GM18505 (cell line): ENCODE data around the gene MTHFD1.

Source experiments
- ATAC-seq: cut with Tn5 transposase; IDR thresholded peaks from one replicate; pipeline ENCODE4 v1.9.1; 2021; ENCODE audit not compliant: unreplicated experiment
- POLR2A ChIP-seq: IDR thresholded peaks from 4 replicates; pipeline ENCODE4 v1.6.1; 2011; ENCODE audit warnings: borderline replicate concordance; ENCODE audit not compliant: insufficient read depth, insufficient read length; ENCODE audit errors: extremely low read depth

MTHFD1 gene

DNA sequence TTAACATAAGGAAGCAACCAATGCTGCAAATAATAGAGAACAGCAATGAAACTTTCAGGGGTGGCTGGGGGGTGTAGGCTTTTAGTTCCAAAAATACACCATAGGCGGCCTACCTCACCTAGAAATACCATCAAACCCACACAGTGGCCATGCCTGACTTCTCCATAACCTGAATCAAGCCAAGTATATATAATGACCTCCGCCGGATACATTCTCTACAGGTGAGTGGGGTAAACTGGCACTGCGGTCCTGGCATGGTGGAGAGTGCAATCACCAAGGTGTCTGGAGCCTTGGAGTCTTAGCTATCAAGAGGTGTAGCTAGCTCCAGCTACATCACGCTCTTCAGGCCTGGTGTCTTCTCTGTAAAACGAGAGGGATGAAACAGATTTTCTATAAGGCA, 114.3 kb downstream of the MTHFD1 start:
- no peak for ATAC-seq

DNA sequence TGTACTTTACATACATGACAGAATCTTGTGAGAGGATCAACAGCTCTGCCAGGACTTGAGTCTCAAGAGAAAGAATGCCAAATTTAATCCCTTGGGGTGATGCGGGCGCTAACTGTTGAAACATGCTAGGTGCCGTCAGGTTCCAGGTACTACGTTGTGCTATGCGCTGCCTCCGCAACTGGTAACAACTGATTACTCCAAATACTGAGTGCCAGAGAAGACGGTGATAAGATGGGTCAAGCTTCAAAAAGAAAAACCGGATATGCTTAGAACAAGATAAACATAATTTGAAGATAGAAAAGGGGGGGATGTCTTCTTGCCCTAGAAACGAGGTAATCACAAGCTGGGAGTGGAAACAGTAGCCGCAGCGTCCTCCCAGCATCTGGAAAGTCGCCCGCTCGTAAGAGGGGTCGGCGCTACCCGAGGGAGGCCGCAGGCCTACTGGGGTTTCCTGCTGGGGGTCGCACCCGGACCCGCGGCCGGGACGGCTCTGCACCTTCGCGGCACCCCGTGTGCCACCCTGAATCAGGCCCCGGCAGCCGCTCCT, 114.8 kb downstream of the MTHFD1 start:
- no peak for TF ChIP-seq POLR2A
- ATAC-seq: no peak

More for the DNA sequence above, 114.3 kb downstream of the MTHFD1 start:
- no peak for TF ChIP-seq POLR2A

DNA sequence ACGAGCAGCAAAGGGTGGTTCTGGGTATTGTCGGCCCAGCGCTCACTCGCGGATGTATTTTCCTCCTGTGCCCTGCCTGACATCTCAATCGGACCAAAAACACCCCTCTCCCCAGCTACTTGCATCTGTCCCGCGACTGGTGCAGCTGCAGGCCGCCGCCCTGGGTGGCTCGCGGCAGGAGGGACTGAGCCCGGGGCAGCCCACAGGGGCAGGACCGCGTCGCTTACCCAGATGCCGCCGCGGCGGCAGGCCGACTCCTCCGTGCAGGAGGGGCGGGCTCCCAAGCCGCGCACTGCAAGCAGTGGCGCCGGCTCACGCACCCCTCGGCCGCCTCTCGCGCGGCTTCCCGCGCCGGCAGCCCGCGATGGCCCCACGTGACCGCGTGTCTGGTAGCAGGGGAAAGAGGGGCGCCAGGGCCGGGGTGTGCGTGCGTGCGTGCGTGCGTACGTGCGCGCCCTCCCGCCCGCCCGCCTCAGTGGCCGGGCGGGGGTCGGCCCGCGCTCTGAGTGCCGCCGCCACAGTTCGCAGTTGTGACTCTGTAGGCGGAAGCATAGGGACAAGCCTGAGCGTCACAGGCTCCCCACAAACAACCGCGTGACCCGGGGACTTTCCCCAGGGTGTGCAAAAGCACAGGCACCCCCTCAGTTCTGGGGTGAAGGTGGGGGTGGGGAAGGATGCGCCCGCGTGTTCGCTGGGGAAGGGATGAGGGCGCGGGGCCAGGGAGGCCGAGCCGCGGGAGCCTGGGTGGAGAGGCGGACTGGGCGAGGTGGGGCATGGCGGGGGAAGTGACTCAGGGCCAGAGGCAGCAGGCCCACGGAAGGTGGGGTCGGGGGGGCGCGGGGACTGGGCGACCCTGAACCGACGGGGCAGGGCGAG, 115.5 kb downstream of the MTHFD1 start, which contains the start of gene ZBTB25:
ZBTB25 (minus strand) TSS at position 405 of the 876 bp plus-strand sequence. CDS start 13,305 bp downstream, outside the sequence.
- TF ChIP-seq POLR2A: peak; percentile 71
- ATAC-seq: peak; percentile 61

DNA sequence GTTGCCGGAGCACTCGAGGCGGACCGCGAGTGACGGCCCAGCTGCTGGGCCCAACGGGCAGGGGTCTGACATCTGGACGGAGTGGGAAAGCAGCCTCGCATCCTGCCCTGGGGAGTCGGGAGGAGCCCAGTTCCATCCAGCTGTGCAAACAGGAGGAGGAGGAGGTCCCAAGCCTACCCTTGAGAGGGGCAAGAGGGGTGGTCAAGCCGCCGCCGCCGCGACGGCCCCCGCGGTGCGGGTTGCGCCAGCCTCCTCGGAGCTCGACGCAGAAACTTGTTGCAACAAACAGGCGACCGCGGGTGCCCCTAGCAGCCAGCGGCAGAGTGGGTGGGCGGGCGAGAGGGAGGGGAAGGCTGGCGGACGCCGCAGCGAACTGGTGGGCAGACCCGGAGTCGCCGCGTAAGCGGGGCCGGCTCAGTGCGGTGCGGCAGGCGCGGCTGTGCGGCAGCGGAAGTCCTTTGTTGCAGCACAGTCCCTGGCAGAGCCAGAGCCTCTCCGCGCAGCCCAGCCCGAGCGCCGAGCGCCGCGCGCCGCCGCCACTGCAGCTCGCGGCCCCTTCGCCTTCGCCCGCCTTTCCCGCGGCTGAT, 116.2 kb downstream of the MTHFD1 start, which contains the start of gene ZBTB1:
ZBTB1 (plus strand) TSS at position 461 of the 587 bp plus-strand sequence. CDS start 16,735 bp downstream, outside the sequence.
- peak; percentile 18 for ATAC-seq
- peak; percentile 82 for TF ChIP-seq POLR2A

DNA sequence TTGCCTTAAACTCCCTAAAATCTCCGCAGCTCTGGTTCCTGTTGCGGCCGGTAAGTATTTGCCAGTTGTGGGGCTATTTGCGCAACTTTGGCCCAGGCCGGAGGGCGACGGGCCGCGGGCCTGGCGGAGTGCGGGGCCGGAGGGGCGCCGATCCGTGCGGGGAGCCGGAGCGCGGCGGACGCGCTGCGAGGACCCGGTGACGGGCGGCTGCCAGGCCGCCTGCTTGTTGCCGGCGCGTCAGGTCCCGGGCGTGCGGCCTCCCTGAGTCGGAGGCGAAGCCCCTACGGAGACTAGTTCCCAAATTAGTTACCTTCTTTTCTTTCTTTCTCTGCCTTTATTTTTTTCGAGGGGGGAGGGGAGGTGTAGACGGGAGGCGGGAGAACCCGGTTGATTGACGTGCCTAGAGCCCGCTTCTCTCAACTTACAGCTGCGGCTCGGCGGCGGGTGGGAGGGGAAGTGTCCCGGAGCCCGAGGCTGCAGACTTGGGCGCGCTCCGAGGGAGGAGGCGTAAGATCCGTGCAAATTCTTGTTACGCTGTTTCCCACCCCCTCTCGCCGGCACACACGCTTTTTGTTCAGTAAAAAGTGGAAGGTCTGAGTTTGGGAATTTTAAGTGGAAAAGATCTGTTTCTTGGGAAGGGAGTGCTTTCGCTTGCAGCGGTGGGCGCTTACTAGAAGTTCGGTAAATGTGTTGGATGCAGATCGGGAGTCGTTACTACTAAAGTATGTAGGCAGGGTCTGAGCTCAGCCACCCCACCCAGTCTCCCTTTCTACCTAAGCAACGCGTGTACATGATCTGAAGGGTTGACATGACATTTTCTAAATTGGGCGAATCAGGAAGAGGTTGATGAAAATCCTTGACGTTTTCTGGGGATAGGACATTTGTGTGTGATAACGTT, 117.0 kb downstream of the MTHFD1 start:
- TF ChIP-seq POLR2A: no peak
- no peak for ATAC-seq

DNA sequence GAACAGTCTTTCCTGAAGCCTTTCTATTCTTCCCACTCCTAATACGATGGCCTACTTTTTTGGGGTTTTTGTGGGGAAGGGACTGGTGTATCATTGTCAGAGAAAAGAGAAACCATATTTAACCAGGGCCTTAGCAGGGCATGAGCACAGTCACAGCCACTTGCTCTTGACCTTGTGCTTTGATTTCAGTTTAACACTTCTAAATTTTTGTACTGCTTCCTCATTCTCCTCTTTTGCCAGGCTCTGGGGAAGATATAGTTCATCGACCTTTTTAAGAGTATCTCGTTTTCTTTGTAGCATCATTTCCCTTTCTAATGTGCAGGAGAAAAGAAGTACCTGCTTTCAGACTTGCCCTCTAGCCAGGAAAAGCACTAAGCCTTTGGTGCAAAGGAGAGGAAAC, 118.6 kb downstream of the MTHFD1 start:
- no peak for ATAC-seq
- peak; percentile 20 for TF ChIP-seq POLR2A

DNA sequence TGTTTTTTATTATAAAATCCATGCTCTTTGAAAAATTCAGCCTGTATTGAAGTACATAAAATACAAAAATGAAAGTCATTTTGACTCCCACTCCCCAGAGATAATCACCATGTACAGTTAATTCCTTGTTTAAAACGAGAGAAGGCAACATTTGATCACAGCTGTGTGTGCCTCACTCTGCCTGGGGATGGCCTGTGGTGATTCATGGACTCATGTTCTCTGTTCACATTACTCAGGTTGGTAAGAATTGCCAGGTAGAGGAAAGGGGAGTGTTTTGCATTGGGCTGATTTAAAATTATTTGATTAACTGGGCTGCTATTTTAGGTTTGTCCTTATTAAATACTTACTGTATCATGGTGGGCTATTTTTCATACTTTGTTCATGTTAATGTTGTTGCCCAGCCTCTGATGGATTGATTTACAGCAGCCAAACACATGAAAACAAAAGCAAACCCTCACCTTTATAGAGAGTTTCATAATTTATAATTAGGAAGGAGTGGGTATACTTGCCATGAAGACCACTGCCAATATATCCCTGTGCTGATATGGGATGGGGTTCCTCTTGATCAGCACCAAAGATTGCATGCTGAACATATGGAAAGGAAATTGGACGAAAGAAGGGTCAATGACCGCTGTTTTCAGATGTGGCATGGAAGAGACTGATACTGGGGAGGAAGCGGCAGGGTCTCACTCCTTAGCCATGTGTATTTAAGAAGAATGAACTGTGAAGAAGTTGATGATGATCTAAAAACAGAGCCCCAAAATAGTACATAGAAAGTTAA, 119.4 kb downstream of the MTHFD1 start:
- no peak for TF ChIP-seq POLR2A

DNA sequence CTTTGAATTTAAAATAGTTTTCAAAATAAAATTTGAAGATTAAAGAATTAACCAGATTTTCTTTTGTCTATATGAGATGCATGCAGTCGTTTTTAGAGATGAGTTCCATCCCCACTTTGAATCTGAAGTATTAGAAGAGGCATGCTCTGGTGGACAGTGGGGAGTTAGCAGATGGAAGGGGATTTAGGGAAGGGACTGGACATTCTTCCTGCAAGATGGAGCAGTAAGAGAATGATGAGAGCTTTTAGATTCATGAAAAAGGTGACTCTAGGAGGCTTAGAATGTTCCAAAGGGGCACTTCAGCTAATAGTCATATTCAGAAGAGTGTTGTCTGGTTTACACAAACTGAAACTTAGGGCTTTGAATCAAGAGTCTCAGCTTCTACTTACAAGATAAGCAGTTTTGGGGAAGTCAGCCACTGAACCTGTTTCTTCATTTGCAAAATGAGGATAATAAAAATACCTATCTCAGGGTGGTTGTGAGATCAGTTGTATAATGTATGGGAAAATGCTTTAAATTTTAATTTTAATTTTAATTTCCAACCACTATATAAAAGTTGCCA, 120.1 kb downstream of the MTHFD1 start:
- no peak for ATAC-seq
- no peak for TF ChIP-seq POLR2A

More for the DNA sequence above, 119.4 kb downstream of the MTHFD1 start:
- no peak for ATAC-seq

DNA sequence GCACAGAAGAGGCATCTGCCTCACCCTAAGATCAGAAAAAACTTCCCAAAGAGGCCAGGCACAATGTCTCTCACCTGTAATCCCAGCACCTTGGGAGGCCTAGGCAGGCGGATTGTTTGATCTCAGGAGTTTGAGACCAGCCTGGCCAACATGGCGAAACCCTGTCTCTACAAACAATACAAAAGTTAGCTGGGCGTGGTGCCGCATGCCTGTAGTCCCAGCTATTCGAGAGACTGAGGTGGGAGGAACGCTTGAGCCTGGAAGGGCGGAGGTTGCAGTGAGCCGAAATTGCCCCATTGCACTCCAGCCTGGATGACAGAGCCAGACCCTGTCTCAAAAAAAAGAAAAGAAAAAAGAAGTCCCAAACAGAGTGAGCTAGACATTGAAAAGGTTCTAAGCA, 120.9 kb downstream of the MTHFD1 start:
- no peak for TF ChIP-seq POLR2A
- no peak for ATAC-seq
